HG03571 (cell line): ENCODE data around the gene PTH2R.
"Not testable (repeated sequence)": the region's sequence is repeated elsewhere in the genome, so short reads cannot be mapped to it uniquely, and the experiment has no call there.

ENCODE experiments used
- ATAC-seq: cut with Tn5 transposase; IDR thresholded peaks from one replicate; pipeline ENCODE4 v1.9.1; 2021; ENCODE audit not compliant: unreplicated experiment

PTH2R gene

DNA sequence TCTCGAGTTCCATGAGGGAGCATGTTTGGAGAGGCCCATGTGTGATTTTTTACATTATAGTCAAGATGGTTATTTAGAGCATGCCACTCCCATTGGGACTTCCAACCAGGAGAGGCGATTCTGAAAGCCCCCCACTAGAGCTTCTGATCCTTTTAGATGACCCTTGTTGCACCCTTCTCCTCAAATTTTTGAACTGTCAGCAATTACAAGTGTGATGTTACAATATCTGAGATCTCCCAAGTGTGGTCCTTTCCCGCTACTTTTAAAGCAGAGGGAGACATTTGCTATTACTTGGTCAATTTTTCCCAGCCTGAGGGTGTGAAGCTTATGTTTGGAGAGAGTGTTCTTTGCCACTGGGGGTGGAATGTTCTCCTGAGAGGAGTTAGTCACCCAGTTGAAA lies 16.7 kb upstream of the PTH2R start:
- ATAC-seq, result no peak

DNA sequence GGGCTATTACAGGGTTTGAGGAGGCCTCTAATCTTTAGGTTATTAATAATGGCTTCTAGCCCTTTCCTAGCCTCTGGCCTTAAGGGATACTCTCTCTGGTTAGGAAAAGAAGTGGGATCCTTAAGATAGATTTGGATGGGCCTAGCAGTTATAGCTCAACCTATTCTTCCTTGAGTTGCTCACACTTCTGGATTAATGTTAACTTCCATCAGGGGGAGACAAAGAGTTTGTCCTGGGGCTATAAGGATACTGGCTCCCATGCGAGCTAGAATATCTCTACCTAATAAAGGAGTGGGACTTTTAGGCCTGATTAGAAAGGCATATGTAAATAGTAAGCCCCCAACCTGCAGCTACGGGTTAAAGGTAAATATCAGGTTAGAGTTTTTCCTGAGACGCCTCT lies 14.3 kb upstream of the PTH2R start:
- ATAC-seq, result no peak

GRCh38 chr2:208396796-208397195 lies 9.8 kb upstream of the PTH2R start:
- ATAC-seq, result not testable (repeated sequence)

- no peak for ATAC-seq
Measured at GRCh38 chr2:208399201-208399600, 7.4 kb upstream of the PTH2R start.

- ATAC-seq, result no peak
Measured at GRCh38 chr2:208407667-208408066, 1.1 kb downstream of the PTH2R start.

- ATAC-seq, result no peak
Measured at GRCh38 chr2:208413931-208414330, 7.3 kb downstream of the PTH2R start.

- ATAC-seq, result no peak
Measured at GRCh38 chr2:208415255-208415654, 8.7 kb downstream of the PTH2R start.

DNA sequence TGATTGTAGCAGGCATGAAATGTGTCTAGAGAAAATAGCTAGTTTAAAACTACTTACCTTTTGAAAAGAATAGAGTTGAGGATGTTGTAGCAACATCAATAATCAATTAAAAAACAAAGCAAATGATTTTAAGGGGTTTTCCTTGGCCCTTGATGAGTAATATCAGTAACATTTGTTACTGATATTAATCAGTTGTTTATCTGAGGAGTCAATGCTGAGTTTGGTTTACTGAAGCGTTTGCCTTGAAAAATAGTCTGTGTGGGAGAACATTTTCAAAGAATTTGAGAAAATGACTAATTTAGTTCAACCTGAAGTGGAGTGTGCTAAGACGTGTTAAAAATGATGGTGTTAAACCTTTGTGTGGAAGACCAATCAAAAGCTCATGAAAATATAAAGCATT lies 9.3 kb downstream of the PTH2R start:
- ATAC-seq, result peak; percentile 51

GRCh38 chr2:208426412-208427045 lies 19.9 kb downstream of the PTH2R start:
- ATAC-seq, result no peak

- ATAC-seq, result no peak
Measured at GRCh38 chr2:208437755-208438154, 31.2 kb downstream of the PTH2R start.

DNA sequence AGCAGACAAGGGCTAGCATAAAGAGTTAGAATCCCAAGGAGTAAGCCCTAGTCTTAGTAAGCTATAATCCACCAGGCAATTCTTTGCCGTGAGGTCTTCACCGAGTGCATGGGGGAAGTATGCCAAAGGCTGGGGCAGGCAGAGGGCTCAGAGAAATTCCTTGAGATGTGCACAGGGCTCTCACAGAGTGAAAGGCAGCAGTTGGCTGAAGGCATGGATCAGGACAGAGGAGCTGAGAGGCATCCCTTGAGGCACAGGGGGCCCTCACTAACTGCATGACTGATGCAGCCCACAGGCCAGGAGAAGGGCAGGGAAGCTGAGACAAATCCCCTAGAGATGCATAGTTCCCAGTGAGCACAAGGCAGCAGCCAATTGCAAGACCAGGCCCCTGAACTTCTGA lies 34.1 kb downstream of the PTH2R start:
- ATAC-seq, result no peak

- ATAC-seq, result no peak
Measured at GRCh38 chr2:208441951-208442350, 35.4 kb downstream of the PTH2R start.

DNA sequence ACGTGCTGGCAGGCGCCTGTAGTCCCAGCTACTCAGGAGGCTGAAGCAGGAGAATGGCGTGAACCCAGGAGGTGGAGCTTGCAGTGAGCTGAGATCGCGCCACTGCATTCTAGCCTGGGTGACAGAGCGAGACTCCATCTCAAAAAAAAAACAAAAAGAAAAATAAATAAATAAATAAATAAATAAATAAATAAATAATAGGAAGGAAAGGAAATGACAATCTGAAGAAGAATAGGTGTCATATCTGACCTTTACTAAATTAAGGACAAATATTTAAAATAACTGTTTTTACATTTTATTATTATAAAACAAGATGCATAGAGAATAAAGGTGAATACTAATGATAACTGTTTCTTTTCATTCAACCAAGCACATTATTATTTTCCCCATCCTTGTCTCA lies 40.9 kb downstream of the PTH2R start:
- ATAC-seq, result not testable (repeated sequence)

- ATAC-seq, result no peak
Measured at GRCh38 chr2:208451061-208451460, 44.5 kb downstream of the PTH2R start.

DNA sequence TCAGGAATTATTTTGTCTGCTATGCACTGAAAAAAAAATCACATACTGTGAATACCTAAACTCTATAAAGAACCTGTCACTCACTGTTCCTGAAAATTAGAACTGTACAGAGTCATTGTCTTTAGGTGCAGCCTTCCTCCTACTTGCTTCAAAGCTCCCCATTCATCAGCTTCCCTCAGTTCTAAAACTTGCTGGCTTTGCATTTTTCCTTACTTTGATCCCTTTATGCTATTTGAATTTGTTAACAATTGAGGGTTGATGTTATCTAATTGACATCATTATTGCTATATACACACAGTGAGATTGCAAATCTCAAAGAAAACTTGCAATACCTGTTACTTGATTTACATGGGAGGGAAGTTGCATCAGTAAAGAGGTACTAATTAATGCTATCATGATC lies 48.3 kb downstream of the PTH2R start:
- no peak for ATAC-seq

GRCh38 chr2:208463721-208464120 lies 57.1 kb downstream of the PTH2R start:
- ATAC-seq, result no peak

GRCh38 chr2:208464205-208464604 lies 57.6 kb downstream of the PTH2R start:
- no peak for ATAC-seq

DNA sequence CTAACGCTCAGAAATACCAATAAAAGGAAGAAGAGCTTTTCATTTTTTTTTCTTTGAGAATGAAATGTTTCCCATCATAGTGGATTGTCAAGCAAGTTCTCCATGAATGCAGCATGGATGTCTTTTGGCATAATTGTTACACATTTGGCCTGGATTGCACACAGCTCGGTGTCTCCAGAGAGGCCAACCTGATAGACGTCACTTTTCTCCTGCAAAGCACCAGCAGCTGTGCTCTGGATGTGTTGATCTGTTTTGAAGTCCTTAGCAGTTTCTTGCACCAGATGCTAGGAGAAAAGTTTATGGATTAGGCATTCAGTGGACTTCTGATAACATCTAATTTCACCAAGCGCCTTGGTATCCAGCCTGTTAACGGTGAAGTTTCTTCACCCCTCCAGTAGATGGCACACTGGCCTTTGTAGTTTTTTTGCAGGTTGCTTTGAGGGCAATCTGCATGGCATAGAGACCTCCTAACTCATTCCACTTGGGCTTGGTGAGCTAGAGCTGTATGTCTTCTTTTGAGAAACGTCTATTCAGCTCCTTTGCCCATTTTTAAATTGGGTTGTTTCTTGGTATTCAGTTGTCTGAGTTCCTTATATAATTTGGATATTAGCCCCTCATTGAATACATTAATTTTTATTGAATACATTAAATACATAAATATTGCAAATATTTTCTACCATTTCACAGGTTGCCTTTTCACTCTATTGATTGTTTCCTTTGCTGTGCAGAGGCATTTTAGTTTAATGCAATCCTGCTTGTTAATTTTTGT lies 59.7 kb downstream of the PTH2R start:
- peak; percentile 72 for ATAC-seq

GRCh38 chr2:208466920-208467298 lies 60.3 kb downstream of the PTH2R start:
- no peak for ATAC-seq

- no peak for ATAC-seq
Measured at GRCh38 chr2:208467564-208467963, 61.0 kb downstream of the PTH2R start.

DNA sequence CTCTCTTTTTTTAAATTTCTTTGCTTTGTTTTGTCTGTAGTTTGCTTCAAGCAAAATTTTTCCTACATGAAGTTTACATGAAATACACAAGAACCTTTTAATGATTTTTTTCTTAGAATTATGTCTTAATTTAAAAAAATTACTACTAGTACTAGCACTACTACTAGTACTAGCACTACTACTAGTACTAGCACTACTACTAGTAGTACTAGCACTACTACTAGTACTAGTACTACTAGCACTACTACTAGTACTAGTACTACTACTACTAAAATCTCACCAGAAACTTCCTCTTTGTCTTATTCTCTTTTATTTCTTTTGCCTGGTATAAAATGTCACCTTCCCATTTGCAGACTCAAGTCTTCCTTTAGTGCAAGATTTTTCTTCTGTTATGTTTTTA lies 71.1 kb downstream of the PTH2R start:
- ATAC-seq, result no peak

- ATAC-seq, result peak; percentile 53
Measured at GRCh38 chr2:208479342-208479741, 72.8 kb downstream of the PTH2R start.

DNA sequence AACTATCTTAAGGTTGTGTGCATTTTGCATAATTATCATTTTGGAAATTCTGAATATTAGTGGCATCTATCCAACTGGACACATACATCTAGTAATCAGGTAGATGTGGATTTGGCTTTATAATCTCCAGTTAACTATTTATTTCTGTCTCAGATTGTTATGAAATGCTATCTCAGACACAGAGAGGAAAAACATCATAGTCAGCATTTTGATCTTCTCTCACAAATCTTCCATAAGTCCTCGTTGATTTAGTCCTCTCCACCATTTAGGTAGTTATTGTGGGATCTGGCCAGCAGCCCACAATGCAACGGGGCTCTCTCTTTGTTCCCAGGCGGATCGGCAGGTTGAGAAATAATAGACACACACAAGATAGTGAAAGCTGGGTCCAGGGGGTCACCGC lies 75.4 kb downstream of the PTH2R start:
- ATAC-seq, result not testable (repeated sequence)
